NCI-H69 (cell line): ENCODE data around the gene PKP3.
"Not testable (repeated sequence)": the region's sequence is repeated elsewhere in the genome, so short reads cannot be mapped to it uniquely, and the experiment has no call there.

Experiments
- DNase-seq: peaks from one replicate; lab custom pipeline; 2025; lab: John Stamatoyannopoulos, UW

The PKP3 gene

GRCh38 chr11:379205-380094 lies 14.6 kb upstream of the PKP3 start:
- no peak for DNase-seq

- DNase-seq: no peak
Observed at GRCh38 chr11:380095-380480, 13.9 kb upstream of the PKP3 start.

- DNase-seq: no peak
Observed at GRCh38 chr11:380491-380890, 13.5 kb upstream of the PKP3 start.

- DNase-seq: no peak
Observed at GRCh38 chr11:380996-381395, 13.0 kb upstream of the PKP3 start.

GRCh38 chr11:381501-382072 lies 12.4 kb upstream of the PKP3 start:
- no peak for DNase-seq

GRCh38 chr11:382081-382629 lies 11.9 kb upstream of the PKP3 start:
- no peak for DNase-seq

- no peak for DNase-seq
Observed at GRCh38 chr11:383431-383830, 10.6 kb upstream of the PKP3 start.

- DNase-seq: no peak
Observed at GRCh38 chr11:384511-384910, 9.5 kb upstream of the PKP3 start.

GRCh38 chr11:385594-386351 lies 8.2 kb upstream of the PKP3 start:
- DNase-seq: no peak

GRCh38 chr11:386483-386882 lies 7.5 kb upstream of the PKP3 start:
- no peak for DNase-seq

GRCh38 chr11:387193-387793 lies 6.7 kb upstream of the PKP3 start:
- no peak for DNase-seq

- not testable (repeated sequence) for DNase-seq
Observed at GRCh38 chr11:389369-389768, 4.6 kb upstream of the PKP3 start.

GRCh38 chr11:390175-390574 lies 3.8 kb upstream of the PKP3 start:
- DNase-seq: peak; percentile 63

GRCh38 chr11:391117-392017 lies 2.6 kb upstream of the PKP3 start:
- DNase-seq: no peak

- no peak for DNase-seq
Observed at GRCh38 chr11:392102-392777, 1.8 kb upstream of the PKP3 start.

- no peak for DNase-seq
Observed at GRCh38 chr11:393219-394033, 583 bp upstream of the PKP3 start.

- no peak for DNase-seq
Observed at GRCh38 chr11:394858-395655, 1.0 kb downstream of the PKP3 start.

- no peak for DNase-seq
Observed at GRCh38 chr11:395866-396265, 1.9 kb downstream of the PKP3 start.

GRCh38 chr11:396511-396947 lies 2.5 kb downstream of the PKP3 start:
- DNase-seq: peak; percentile 26
